Adrenal gland (tissue), 12 donors: ENCODE results near the gene UGT1A10. TPM values are rescaled to one million over a fixed set of nuclear protein-coding genes. Genes with fewer than 3 reads are reported as not detected.
A peak's percentile ranks its signal among the peaks of the same experiment; 100 is the strongest.
"Not testable (repeated sequence)": the region's sequence is repeated elsewhere in the genome, so short reads cannot be mapped to it uniquely, and the experiment has no call there.

ENCODE experiments used
- DNase-seq, 7 donors: peaks; one replicate each; pipeline ENCODE4 v3.0.0-alpha.2; 2019 to 2020
- H3K27ac ChIP-seq, 5 donors: fragments of 200-600 bp; sonication (generic) in 4 of 5; 1 replicate in 3 of 5; 2 replicates in 2 of 5; pipeline versions ENCODE4 v1.5.1 to v1.8.0; 2016 to 2020; ENCODE audit warnings: mild to moderate bottlenecking in 1 of 5
- H3K27me3 ChIP-seq: fragments of 200-600 bp; 2 replicates; pipeline ENCODE4 v1.8.0; 2021
- H3K36me3 ChIP-seq, 2 donors: fragments of 200-600 bp; replicated peaks in 1 of 2; 1 replicate in 1 of 2; 2 replicates in 1 of 2; pipeline versions ENCODE4 v1.5.1 to v1.8.0; 2018 to 2022
- H3K4me1 ChIP-seq, 2 donors: fragments of 200-600 bp; replicated peaks in 1 of 2; 1 replicate in 1 of 2; 2 replicates in 1 of 2; pipeline versions ENCODE4 v1.5.1 to v1.8.0; 2018 to 2021
- H3K4me3 ChIP-seq, 4 donors: fragments of 200-600 bp; sonication (generic) in 3 of 4; one replicate each; pipeline ENCODE4 v1.5.1; 2016 to 2018
- H3K9me3 ChIP-seq, 3 donors: fragments of 200-600 bp; sonication (generic) in 1 of 3; replicated peaks in 1 of 3; 1 replicate in 2 of 3; 2 replicates in 1 of 3; pipeline versions ENCODE4 v1.5.1 to v1.8.0; 2016 to 2021
- CTCF ChIP-seq, 6 experiments: fragments of 450-650 bp in 4 of 6; fragments of 200-600 bp in 2 of 6; sonication (generic) in 1 of 6; IDR thresholded peaks; 1 replicate in 5 of 6; 2 replicates in 1 of 6; pipeline versions ENCODE4 v1.5.1 to v1.8.0; 2016 to 2021; ENCODE audit warnings: antibody characterized with exemption in 6 of 6, mild to moderate bottlenecking in 2 of 6, moderate library complexity in 1 of 6
- POLR2A ChIP-seq, 2 donors: fragments of 450-650 bp; IDR thresholded peaks; one replicate each; pipeline ENCODE4 v1.6.1; 2017; ENCODE audit warnings: antibody characterized with exemption in 2 of 2, mild to moderate bottlenecking in 2 of 2, moderate library complexity in 1 of 2
- WGBS, 4 donors: extraction: QIAGEN DNeasy Blood & Tissue Kit in 2 of 4; methylation state at CpG; one replicate each; pipeline versions ENCODE4 v1.1.5 to v1.1.7; 2013 to 2017; 5-methylcytosine and 5-hydroxymethylcytosine counted together
- intact Hi-C, 2 donors: fragments of 100-400 bp; cut with DNase I; formaldehyde crosslinking; loops; one replicate each; pipeline versions ENCODE4 v1.14.1 to v1.15.0; 2022 to 2023
- polyA plus RNA-seq, 3 donors: library from polyadenylated mRNA; stranded (reverse); fragments of 200-250 nt in 2 of 3; fragments of 350-450 nt in 1 of 3; fragmentation: Illumina TruSeq in 1 of 3; extraction: RNeasy Lipid Tissue Mini Kit (QIAGEN cat#74804) in 1 of 3; gene quantifications; one replicate each; pipeline ENCODE4 v1.2.3, GENCODE V29; 2013 to 2014
- total RNA-seq, 9 donors: library from RNA; depleted of rRNA in 4 of 9; stranded (reverse); fragments of >200 nt in 4 of 9; fragments of 120-200 nt in 1 of 9; fragmentation: NEBNext Ultra II Directional in 1 of 9; extraction: Animal tissue kit (Norgen Biotek cat#: 25700) in 1 of 9; gene quantifications; one replicate each; pipeline versions ENCODE4 v1.1.0 to v1.2.4, GENCODE V29; 2013 to 2023
- donor health status: healthy with polysubstance abuse.
- donor health status: Bipolar disorder and iron deficiency.
- donor health status: DM: yes; HTN: yes; CAD: no.
- donor health status: DM: no; HTN: no; CAD: no.
- donor health status: DM: no; HTN: no; CAD: no.
- donor health status: DM: yes; HTN: yes; CAD: no.

The UGT1A10 gene
- total and polyA plus RNA-seq, 12 donors, result not detected

DNA sequence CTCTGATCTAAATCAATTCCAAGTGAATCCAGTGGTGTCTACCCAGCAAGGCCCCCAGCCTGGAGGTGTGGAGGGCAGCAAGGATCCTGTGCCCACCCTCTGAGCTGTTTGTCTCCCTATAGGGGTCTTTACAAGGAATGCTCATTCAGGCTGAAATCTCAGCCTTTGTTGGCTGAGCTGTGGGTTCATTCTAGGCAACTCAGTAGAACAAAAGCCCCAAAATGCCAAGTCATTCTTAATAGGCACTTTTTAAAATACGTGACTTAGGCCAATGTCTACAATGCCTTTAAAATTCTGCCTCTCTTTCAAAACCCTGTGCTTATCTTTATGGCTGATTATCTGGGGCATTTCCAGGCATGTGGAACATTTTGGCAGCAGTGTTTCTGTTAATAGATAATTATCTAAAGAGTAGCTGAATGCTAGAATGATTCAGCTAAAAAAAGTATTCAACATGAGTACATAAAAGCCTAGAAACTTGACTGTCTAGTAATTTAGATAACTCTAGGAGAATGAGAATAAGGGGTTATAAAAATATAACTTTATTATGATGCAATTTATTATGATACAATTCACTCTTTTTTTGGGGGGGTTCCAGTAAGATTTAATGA lies 63.9 kb downstream of the UGT1A10 start:
- Histone ChIP-seq H3K27me3 (no peaks in the 10 kb centered on the region), H3K4me1 (peaks cover 6 to 7% of the 10 kb centered on the region in 2 donors), H3K36me3 (no peaks in the 10 kb centered on the region), H3K4me3 (no peak overlapping the region), H3K9me3 (no peaks in the 10 kb centered on the region), H3K27ac (peak overlapping the region in 4 of 5 donors; percentile 8 to 88 (median 54))
- peak; percentile 25 to 80 (median 66) for DNase-seq
- WGBS, 4 donors, result 11 to 29% (median 16%) methylated on average over 1 of the region's 1 CpG
- no peak for TF ChIP-seq POLR2A (IDR thresholded peaks at IDR 0.05)
- TF ChIP-seq CTCF (IDR thresholded peaks at IDR 0.05), result no peak
- intact Hi-C loops, result no loop called here

DNA sequence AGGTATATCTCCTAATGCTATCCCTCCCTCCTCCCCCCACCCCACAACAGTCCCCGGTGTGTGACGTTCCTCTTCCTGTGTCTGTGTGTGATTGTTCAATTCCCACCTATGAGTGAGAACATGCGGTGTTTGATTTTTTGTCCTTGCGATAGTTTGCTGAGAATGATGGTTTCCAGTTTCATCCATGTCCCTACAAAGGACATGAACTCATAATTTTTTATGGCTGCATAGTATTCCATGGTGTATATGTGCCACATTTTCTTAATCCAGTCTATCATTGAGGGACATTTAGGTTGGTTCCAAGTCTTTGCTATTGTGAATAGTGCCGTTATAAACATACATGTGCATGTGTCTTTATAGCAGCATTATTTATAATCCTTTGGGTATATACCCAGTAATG lies 64.6 kb downstream of the UGT1A10 start:
- H3K36me3 ChIP-seq, H3K27me3 ChIP-seq, H3K4me3 ChIP-seq, H3K4me1 ChIP-seq, H3K9me3 ChIP-seq, intact Hi-C loops, H3K27ac ChIP-seq, DNase-seq: not testable (repeated sequence)
- 91 to 96% (median 95%) methylated on average over 4 to 5 of the region's 5 CpGs for WGBS, 4 donors

DNA sequence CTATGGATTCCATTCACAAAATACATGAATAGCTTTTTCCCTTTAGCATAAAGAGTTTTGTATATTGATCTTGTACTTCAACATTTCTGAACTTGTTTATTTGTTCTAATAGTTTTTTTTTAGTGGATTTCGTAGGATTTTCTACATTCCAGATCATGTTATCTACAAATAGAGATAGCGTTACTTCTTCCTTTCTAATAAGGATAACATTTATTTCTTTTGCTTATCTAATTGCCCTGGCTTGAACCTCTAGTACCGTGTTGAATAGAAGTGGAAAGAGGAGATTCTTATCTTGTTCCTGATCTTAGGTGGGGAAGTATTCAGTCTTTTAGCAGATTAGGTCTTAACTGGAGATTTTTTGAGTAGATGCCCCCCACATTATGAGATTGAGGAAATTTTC lies 66.0 kb downstream of the UGT1A10 start:
- DNase-seq, result no peak
- no peaks in the 10 kb centered on the region for H3K9me3 ChIP-seq
- no peak overlapping the region for H3K27ac ChIP-seq
- no peaks in the 10 kb centered on the region for H3K36me3 ChIP-seq
- peaks cover 6 to 7% of the 10 kb centered on the region in 2 donors for H3K4me1 ChIP-seq
- intact Hi-C loops, result no loop called here
- 50 to 59% (median 56%) methylated on average over 3 of the region's 3 CpGs for WGBS, 4 donors
- H3K27me3 ChIP-seq, result no peaks in the 10 kb centered on the region
- TF ChIP-seq POLR2A (IDR thresholded peaks at IDR 0.05) (no peak), CTCF (IDR thresholded peaks at IDR 0.05) (no peak)
- no peak overlapping the region for H3K4me3 ChIP-seq

- no peaks in the 10 kb centered on the region for H3K4me1 ChIP-seq
- peaks cover 12% of the 10 kb centered on the region for H3K27me3 ChIP-seq
- no peak overlapping the region for H3K4me3 ChIP-seq
- H3K9me3 ChIP-seq, result no peaks in the 10 kb centered on the region
- TF ChIP-seq CTCF (IDR thresholded peaks at IDR 0.05) (no peak), POLR2A (IDR thresholded peaks at IDR 0.05) (no peak)
- H3K27ac ChIP-seq, result no peak overlapping the region
- 61 to 68% (median 66%) methylated on average over 4 of the region's 4 CpGs for WGBS, 4 donors
- intact Hi-C loops, result no loop called here
- DNase-seq, result peak in 6 of 7 donors; percentile 17 to 75 (median 64)
- H3K36me3 ChIP-seq, result no peaks in the 10 kb centered on the region
These were observed 69.8 kb downstream of the UGT1A10 start for GRCh38 chr2:233705911-233706506.

GRCh38 chr2:233706720-233707119 lies 70.5 kb downstream of the UGT1A10 start:
- TF ChIP-seq POLR2A (IDR thresholded peaks at IDR 0.05) (no peak), CTCF (IDR thresholded peaks at IDR 0.05) (no peak)
- no peaks in the 10 kb centered on the region for H3K4me1 ChIP-seq
- no peaks in the 10 kb centered on the region for H3K9me3 ChIP-seq
- intact Hi-C loops, result no loop called here
- WGBS, 4 donors, result 33 to 96% (median 66%) methylated on average over 1 of the region's 1 CpG
- peaks cover 12% of the 10 kb centered on the region for H3K27me3 ChIP-seq
- no peak overlapping the region for H3K4me3 ChIP-seq
- DNase-seq, result no peak
- H3K27ac ChIP-seq, result no peak overlapping the region
- H3K36me3 ChIP-seq, result no peaks in the 10 kb centered on the region
